NB4 (cell line): ENCODE data around the gene PTGR2.

Source experiments
- CTCF ChIP-seq: IDR thresholded peaks from one replicate; pipeline ENCODE4 v1.5.1; 2012; ENCODE audit warnings: low read depth, low read length
- POLR2A ChIP-seq: IDR thresholded peaks from 2 replicates; pipeline ENCODE4 v1.6.1; 2011; ENCODE audit warnings: mild to moderate bottlenecking; ENCODE audit not compliant: insufficient read length; ENCODE audit errors: extremely low read depth

DNA sequence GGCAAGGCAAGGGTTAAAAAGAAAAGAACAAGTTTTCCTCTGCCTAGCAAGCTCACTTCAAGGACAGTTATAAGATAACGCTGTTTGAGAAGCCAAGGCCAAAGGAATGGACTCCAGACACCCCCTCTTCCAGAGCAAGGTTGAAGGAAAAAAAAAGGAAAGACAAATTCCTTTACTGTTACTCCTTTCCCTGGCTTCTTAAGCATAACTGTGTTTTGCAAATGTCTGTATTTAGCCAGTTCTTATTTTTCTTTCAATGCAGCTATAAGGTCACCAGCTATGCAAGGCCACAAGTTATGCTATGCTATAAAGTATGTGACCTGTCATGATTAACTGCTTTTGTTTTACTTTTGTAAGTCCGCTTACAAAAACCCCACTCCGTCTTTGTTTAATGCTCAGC is 61.6 kb downstream of the PTGR2 start:
- TF ChIP-seq CTCF = no peak
- TF ChIP-seq POLR2A = no peak
